HG03280 (cell line): ENCODE results near the gene TMEM45A.

Experiments used
- ATAC-seq: cut with Tn5 transposase; IDR thresholded peaks from one replicate; pipeline ENCODE4 v1.9.1; 2021; ENCODE audit warnings: mild to moderate bottlenecking, moderate library complexity; ENCODE audit not compliant: unreplicated experiment

The TMEM45A gene

GRCh38 chr3:100609305-100609704 lies 116.9 kb downstream of the TMEM45A start, which contains the start of gene ADGRG7:
Gene ADGRG7 (plus strand): TSS chr3:100609601. CDS start chr3:100609857, 256 bp downstream.
- ATAC-seq: no peak

- no peak for ATAC-seq
Measured at GRCh38 chr3:100609963-100610362, 117.5 kb downstream of the TMEM45A start.

DNA sequence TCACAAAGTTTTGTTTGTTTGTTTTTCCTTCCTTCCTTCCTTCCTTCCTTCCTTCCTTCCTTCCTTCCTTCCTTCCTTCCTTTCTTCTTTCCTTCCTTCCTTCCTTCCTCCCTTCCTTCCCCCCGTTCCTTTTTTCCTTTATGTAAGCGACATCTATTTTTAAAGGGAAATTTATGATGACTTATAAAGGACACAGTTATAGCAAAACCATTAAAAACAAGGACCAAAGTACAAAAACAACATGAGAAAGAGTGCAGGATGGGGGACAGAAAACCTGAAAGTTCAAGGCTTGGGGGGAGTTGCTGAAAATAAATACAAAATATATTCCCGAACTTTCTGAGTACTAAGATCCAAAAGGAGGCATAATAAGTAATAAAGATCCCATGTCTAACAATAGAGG lies 118.8 kb downstream of the TMEM45A start:
- ATAC-seq: no peak

GRCh38 chr3:100613721-100614390 lies 121.4 kb downstream of the TMEM45A start:
- ATAC-seq: no peak

- ATAC-seq: no peak
Measured at GRCh38 chr3:100614941-100615340, 122.5 kb downstream of the TMEM45A start.

DNA sequence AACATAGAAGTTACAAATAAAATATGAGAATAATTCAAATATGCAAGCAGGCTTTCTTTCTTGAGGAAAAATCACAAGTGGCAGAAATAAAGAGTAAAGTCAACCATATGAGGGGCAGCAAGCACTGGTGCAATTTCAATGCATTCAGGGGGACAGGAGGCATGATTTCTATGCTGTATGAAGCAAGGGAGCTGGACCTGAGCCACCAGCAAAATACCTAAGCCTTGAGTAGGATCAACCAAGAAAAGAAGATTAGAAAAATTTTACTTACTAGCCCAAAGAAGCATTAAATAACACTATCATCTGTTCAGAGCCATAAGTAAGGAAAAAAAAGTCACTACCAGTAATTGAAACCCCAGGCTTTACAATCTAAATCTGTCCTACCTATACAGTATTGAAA lies 123.3 kb downstream of the TMEM45A start:
- ATAC-seq: no peak

DNA sequence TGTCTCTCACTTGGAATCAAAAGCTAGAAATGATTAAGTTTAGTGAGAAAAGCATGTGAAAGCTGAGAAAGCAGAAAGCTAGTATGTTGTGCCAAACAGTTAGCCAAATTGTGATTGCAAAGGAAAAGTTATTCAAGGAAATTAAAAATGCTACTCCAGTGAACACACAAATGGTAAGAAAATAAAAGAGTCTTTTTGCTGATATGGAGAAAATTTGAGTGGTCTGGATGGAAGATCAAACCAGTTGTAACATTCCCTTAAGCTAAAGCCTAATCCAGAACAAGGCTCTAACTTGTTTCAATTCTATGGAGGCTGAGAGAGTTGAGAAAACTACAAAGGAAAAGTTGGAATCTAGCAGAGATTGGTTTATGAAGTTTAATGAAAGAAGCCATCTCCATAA lies 128.8 kb downstream of the TMEM45A start:
- ATAC-seq: no peak
